A673 (cell line): ENCODE measurements around the gene GZMM. TPM values are rescaled to one million over a fixed set of nuclear protein-coding genes. Genes with fewer than 3 reads are reported as not detected.

Experiments
- BruUV-seq: library from RNA; stranded (reverse); fragments of 400-500 nt; replicated peaks from 2 replicates; lab custom pipeline; 2021; lab: Mats Ljungman, UMichigan
- CTCF ChIA-PET: fragments of 300-600 bp; sonication (Branson Sonifier 250); formaldehyde crosslinking; loops from one replicate; lab custom pipeline; 2022; ENCODE audit warnings: antibody characterized with exemption; lab: Charles Lee
- POLR2A ChIA-PET: fragments of 300-600 bp; sonication (Branson Sonifier 250); formaldehyde crosslinking; loops from one replicate; lab custom pipeline; 2022; ENCODE audit warnings: antibody characterized with exemption; ENCODE audit not compliant: low non-redundant PET; lab: Charles Lee
- DNase-seq: peaks from one replicate; pipeline ENCODE4 v3.0.0-alpha.2; 2015; ENCODE audit warnings: low spot score
- H3K27ac ChIP-seq: fragments of 200-600 bp; sonication (generic); 2 replicates; pipeline ENCODE4 v1.5.1; 2016; ENCODE audit warnings: mixed run types, low read depth, mild to moderate bottlenecking, mixed read lengths, antibody characterized with exemption, low read length; ENCODE audit not compliant: poor library complexity, severe bottlenecking
- H3K27me3 ChIP-seq: fragments of 200-600 bp; sonication (generic); replicated peaks from 2 replicates; pipeline ENCODE4 v1.6.1; 2017; ENCODE audit warnings: mixed run types, low read depth, mild to moderate bottlenecking, mixed read lengths, antibody characterized with exemption, low read length; ENCODE audit not compliant: insufficient read depth, poor library complexity
- H3K36me3 ChIP-seq: fragments of 200-600 bp; sonication (generic); 2 replicates; pipeline ENCODE4 v1.6.1; 2016; ENCODE audit warnings: mixed run types, mild to moderate bottlenecking, mixed read lengths, antibody characterized with exemption, low read length; ENCODE audit not compliant: insufficient read depth, poor library complexity, severe bottlenecking
- H3K4me1 ChIP-seq: fragments of 200-600 bp; sonication (generic); 2 replicates; pipeline ENCODE4 v1.6.1; 2017; ENCODE audit warnings: mixed run types, mild to moderate bottlenecking, mixed read lengths, antibody characterized with exemption, low read length; ENCODE audit not compliant: insufficient read depth, poor library complexity, severe bottlenecking
- H3K4me3 ChIP-seq: fragments of 200-600 bp; sonication (generic); 2 replicates; pipeline ENCODE4 v1.5.1; 2016; ENCODE audit warnings: low read depth, mixed run types, mild to moderate bottlenecking, mixed read lengths, low read length; ENCODE audit not compliant: poor library complexity, severe bottlenecking
- H3K9me3 ChIP-seq: fragments of 200-600 bp; sonication (generic); 2 replicates; pipeline ENCODE4 v1.6.1; 2016; ENCODE audit warnings: mixed run types, low read depth, mild to moderate bottlenecking, mixed read lengths, antibody characterized with exemption, low read length; ENCODE audit not compliant: poor library complexity, severe bottlenecking
- EZH2 ChIP-seq: fragments of 200-600 bp; sonication (generic); IDR thresholded peaks from 2 replicates; pipeline ENCODE4 v1.6.1; 2017; ENCODE audit warnings: borderline replicate concordance, low read depth, mild to moderate bottlenecking, mixed read lengths, antibody characterized with exemption, low read length; ENCODE audit not compliant: poor library complexity, severe bottlenecking
- intact Hi-C: fragments of 100-400 bp; cut with micrococcal nuclease; formaldehyde crosslinking; loops from one replicate; pipeline ENCODE4 v1.10.0; 2022; ENCODE audit not compliant: unreplicated experiment
- total RNA-seq: library from RNA; stranded (reverse); gene quantifications from 2 replicates; pipeline ENCODE4 v1.2.3, GENCODE V29; 2021
- TF ChIP-seq, protein P1 (sequence below): fragments of 300-800, 200-600 bp; sonication (generic); conservative IDR thresholded peaks from 2 replicates; pipeline ENCODE4 v1.5.1; 2017; ENCODE audit warnings: low read depth, mild to moderate bottlenecking, antibody characterized with exemption, low read length, moderate library complexity, mixed read lengths

Gene GZMM
- total RNA-seq, 1 experiment from 2014 or later = 2.5 TPM

DNA sequence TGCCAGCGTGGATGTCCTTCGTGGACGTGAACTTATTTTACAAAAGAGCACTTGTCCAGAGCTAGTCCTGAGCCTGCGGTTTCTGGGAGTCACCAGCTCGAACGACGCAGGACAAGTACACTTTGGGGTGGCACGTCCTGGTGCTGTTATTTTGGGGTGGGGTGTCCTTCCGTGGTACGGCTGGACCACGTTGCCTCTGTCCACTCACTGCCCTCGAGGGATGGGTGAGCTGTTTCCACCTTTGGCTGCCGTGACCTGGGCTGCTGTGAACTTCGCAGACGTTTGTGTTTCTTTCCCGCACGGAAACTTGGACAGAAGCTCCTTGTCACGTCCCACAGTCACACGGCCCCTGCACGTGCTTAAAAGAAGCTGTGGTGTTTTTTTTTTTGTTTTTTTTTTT, 11.0 kb downstream of the GZMM start:
- POLR2A ChIA-PET = interaction anchor here (0.6 kb wide), 1 partner anchor 83 kb away, joined by 6 read pairs; no protein-coding TSS in a partner anchor
- intact Hi-C loops = no loop called here

DNA sequence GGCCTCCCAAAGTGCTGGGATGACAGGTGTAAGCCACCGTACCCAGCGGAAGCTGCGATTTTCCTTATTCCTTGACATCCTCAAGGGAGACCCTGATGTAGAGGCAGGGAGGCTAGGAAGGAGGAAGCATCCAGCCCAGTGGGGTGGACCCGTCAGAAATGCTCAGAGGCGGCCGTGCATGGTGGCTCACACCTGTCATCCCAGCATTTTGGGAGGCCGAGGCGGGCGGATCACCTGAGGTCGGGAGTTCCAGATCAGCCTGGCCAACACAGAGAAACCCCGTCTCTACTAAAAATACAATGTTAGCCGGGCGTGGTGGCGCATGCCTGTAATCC, 11.6 kb downstream of the GZMM start:
- TF ChIP-seq EZH2 = no peak
- TF ChIP-seq, protein P1, sequence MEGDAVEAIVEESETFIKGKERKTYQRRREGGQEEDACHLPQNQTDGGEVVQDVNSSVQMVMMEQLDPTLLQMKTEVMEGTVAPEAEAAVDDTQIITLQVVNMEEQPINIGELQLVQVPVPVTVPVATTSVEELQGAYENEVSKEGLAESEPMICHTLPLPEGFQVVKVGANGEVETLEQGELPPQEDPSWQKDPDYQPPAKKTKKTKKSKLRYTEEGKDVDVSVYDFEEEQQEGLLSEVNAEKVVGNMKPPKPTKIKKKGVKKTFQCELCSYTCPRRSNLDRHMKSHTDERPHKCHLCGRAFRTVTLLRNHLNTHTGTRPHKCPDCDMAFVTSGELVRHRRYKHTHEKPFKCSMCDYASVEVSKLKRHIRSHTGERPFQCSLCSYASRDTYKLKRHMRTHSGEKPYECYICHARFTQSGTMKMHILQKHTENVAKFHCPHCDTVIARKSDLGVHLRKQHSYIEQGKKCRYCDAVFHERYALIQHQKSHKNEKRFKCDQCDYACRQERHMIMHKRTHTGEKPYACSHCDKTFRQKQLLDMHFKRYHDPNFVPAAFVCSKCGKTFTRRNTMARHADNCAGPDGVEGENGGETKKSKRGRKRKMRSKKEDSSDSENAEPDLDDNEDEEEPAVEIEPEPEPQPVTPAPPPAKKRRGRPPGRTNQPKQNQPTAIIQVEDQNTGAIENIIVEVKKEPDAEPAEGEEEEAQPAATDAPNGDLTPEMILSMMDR = no peak
- no TSS peak for BruUV-seq
- Histone ChIP-seq H3K36me3 (no peaks in the 10 kb centered on the region), H3K9me3 (no peaks in the 10 kb centered on the region), H3K4me3 (no peak overlapping the region), H3K4me1 (peaks cover 7% of the 10 kb centered on the region), H3K27me3 (no peaks in the 10 kb centered on the region), H3K27ac (no peak overlapping the region)
- intact Hi-C loops = no loop called here
- POLR2A ChIA-PET = no interaction called here
- DNase-seq = no peak
- CTCF ChIA-PET = no interaction called here

More for the DNA sequence above, 11.0 kb downstream of the GZMM start:
- H3K36me3 ChIP-seq = no peaks in the 10 kb centered on the region
- CTCF ChIA-PET = no interaction called here
- TF ChIP-seq, protein P1 = no peak
- no peak for TF ChIP-seq EZH2
- H3K4me1 ChIP-seq = peaks cover 7% of the 10 kb centered on the region
- no TSS peak for BruUV-seq
- H3K27ac ChIP-seq = no peak overlapping the region
- no peak overlapping the region for H3K4me3 ChIP-seq
- no peaks in the 10 kb centered on the region for H3K27me3 ChIP-seq
- no peak for DNase-seq
- no peaks in the 10 kb centered on the region for H3K9me3 ChIP-seq

DNA sequence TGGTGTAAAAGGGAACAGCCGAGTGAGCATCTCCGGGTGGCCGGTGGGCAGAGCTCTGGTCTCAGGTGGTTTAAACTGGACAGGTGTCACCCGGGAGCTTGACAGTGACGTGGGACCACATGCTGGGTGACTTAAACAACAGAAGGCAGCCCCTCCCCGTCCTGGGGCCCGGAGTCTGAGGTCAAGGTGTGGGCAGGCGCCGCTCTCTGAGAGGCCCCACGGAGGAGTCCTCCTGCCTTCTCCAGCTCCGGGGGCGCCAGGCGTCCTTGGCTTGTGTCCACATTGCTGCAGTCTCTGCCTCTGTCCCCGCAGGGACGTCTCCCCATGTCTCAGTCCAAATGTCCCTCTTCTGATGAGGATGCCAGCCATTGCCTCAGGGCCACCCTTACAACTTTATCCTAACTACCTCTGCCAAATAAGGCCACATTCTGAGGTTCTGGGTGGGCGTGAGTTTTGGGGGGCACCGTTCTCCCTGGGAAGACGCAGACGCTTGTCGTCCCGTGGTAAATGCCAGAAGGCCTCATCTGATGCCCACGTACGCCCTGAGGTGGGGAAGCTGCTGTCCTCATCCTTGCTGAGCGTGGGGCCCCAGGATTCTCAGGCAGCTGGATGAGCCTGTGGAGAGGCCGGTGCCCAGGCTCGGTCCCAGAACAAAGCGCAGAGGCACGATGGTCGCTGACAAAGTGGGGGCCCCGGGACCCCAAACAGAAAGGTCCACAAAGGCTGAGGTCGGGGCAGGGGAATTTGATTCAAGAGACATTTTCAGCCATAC, 12.9 kb downstream of the GZMM start:
- Histone ChIP-seq H3K4me3 (no peak overlapping the region), H3K36me3 (no peaks in the 10 kb centered on the region), H3K9me3 (no peaks in the 10 kb centered on the region), H3K27ac (no peak overlapping the region), H3K27me3 (no peaks in the 10 kb centered on the region), H3K4me1 (peaks cover 7% of the 10 kb centered on the region)
- intact Hi-C loops = no loop called here
- no TSS peak for BruUV-seq
- TF ChIP-seq, protein P1 = no peak
- DNase-seq = no peak
- POLR2A ChIA-PET = no interaction called here
- CTCF ChIA-PET = no interaction called here
